Breast epithelium (tissue), 4 donors: ENCODE data around the gene HOATZ. TPM values are rescaled to one million over a fixed set of nuclear protein-coding genes. Genes with fewer than 3 reads are reported as not detected.

ENCODE experiments used
- DNase-seq, 2 donors: peaks; one replicate each; pipeline ENCODE4 v3.0.0-alpha.2; 2019; ENCODE audit warnings: low spot score in 2 of 2
- H3K27ac ChIP-seq, 2 donors: fragments of 200-600 bp; sonication (generic) in 1 of 2; one replicate each; pipeline ENCODE4 v1.5.1; 2016 to 2019; ENCODE audit warnings: mild to moderate bottlenecking in 1 of 2
- H3K27me3 ChIP-seq, 2 donors: fragments of 200-600 bp; sonication (generic) in 1 of 2; one replicate each; pipeline versions ENCODE4 v1.5.1 to v1.6.0; 2017 to 2019; ENCODE audit warnings: control low read depth in 1 of 2, mild to moderate bottlenecking in 1 of 2
- H3K36me3 ChIP-seq: fragments of 200-600 bp; one replicate; pipeline ENCODE4 v1.5.1; 2019
- H3K4me1 ChIP-seq, 2 donors: fragments of 200-600 bp; sonication (generic); one replicate each; pipeline ENCODE4 v1.5.1; 2016 to 2019; ENCODE audit warnings: control low read depth in 1 of 2
- H3K4me3 ChIP-seq, 3 donors: fragments of 200-600 bp; sonication (generic); 1 replicate in 2 of 3; 2 replicates in 1 of 3; pipeline ENCODE4 v1.5.1; 2016 to 2019; ENCODE audit warnings: mild to moderate bottlenecking in 3 of 3, moderate library complexity in 2 of 3
- H3K9me3 ChIP-seq, 2 donors: fragments of 200-600 bp; sonication (generic) in 1 of 2; one replicate each; pipeline ENCODE4 v1.5.1; 2016 to 2019; ENCODE audit warnings: control low read depth in 1 of 2
- CTCF ChIP-seq, 3 donors: fragments of 450-650 bp; IDR thresholded peaks; one replicate each; pipeline ENCODE4 v1.5.1; 2016 to 2017; ENCODE audit warnings: antibody characterized with exemption in 3 of 3, mild to moderate bottlenecking in 3 of 3, moderate library complexity in 3 of 3
- POLR2A ChIP-seq: fragments of 450-650 bp; IDR thresholded peaks from one replicate; pipeline ENCODE4 v1.6.1; 2016; ENCODE audit warnings: antibody characterized with exemption, mild to moderate bottlenecking, moderate library complexity
- POLR2AphosphoS5 ChIP-seq, 3 donors: sonication (generic); formaldehyde crosslinking; IDR thresholded peaks; one replicate each; pipeline ENCODE4 v1.6.1; 2017; ENCODE audit warnings: antibody characterized with exemption in 3 of 3
- intact Hi-C: fragments of 100-400 bp; cut with DNase I; formaldehyde crosslinking; loops from one replicate; pipeline ENCODE4 v1.15.1; 2023; ENCODE audit warnings: low total_unique reads
- total RNA-seq, 3 donors: library from RNA; depleted of rRNA; stranded (reverse); fragments of >200 nt; gene quantifications; one replicate each; pipeline ENCODE4 v1.1.0, GENCODE V29; 2016

Gene HOATZ
- total RNA-seq, 3 donors from 2014 or later: not detected

- no peaks in the 10 kb centered on the region for H3K36me3 ChIP-seq
- DNase-seq: no peak
- TF ChIP-seq POLR2AphosphoS5 (IDR thresholded peaks at IDR 0.05) (no peak), CTCF (IDR thresholded peaks at IDR 0.05) (no peak), POLR2A (no peak)
- intact Hi-C loops: no loop called here
- no peak overlapping the region for H3K27ac ChIP-seq
- H3K9me3 ChIP-seq: no peaks in the 10 kb centered on the region
- H3K4me3 ChIP-seq: no peak overlapping the region
- H3K27me3 ChIP-seq: no peaks in the 10 kb centered on the region
- H3K4me1 ChIP-seq: no peaks in the 10 kb centered on the region
Observed at GRCh38 chr11:111559800-111560464, 45.4 kb downstream of the HOATZ start.

GRCh38 chr11:111560800-111561199 is 46.2 kb downstream of the HOATZ start:
- Histone ChIP-seq H3K27me3 (no peaks in the 10 kb centered on the region), H3K9me3 (no peaks in the 10 kb centered on the region), H3K36me3 (no peaks in the 10 kb centered on the region), H3K4me1 (no peaks in the 10 kb centered on the region), H3K27ac (peak overlapping the region in 1 of 2 donors; percentile 0), H3K4me3 (no peak overlapping the region)
- TF ChIP-seq POLR2AphosphoS5 (IDR thresholded peaks at IDR 0.05) (no peak), POLR2A (no peak), CTCF (IDR thresholded peaks at IDR 0.05) (no peak)
- no peak for DNase-seq
- intact Hi-C loops: no loop called here

GRCh38 chr11:111561306-111561705 is 46.7 kb downstream of the HOATZ start:
- Histone ChIP-seq H3K36me3 (no peaks in the 10 kb centered on the region), H3K27me3 (no peaks in the 10 kb centered on the region), H3K9me3 (no peaks in the 10 kb centered on the region), H3K27ac (no peak overlapping the region), H3K4me3 (no peak overlapping the region), H3K4me1 (no peaks in the 10 kb centered on the region)
- intact Hi-C loops: no loop called here
- no peak for TF ChIP-seq POLR2A
- no peak for DNase-seq

GRCh38 chr11:111561791-111562325 is 47.3 kb downstream of the HOATZ start:
- Histone ChIP-seq H3K9me3 (no peaks in the 10 kb centered on the region), H3K4me3 (no peak overlapping the region), H3K27ac (no peak overlapping the region), H3K36me3 (no peaks in the 10 kb centered on the region), H3K27me3 (no peaks in the 10 kb centered on the region), H3K4me1 (no peaks in the 10 kb centered on the region)
- no peak for DNase-seq
- TF ChIP-seq POLR2A: no peak
- TF ChIP-seq CTCF (IDR thresholded peaks at IDR 0.05): no peak
- TF ChIP-seq POLR2AphosphoS5 (IDR thresholded peaks at IDR 0.05): no peak
- intact Hi-C loops: no loop called here

- no peak overlapping the region for H3K4me3 ChIP-seq
- H3K27ac ChIP-seq: no peak overlapping the region
- H3K9me3 ChIP-seq: no peaks in the 10 kb centered on the region
- H3K36me3 ChIP-seq: no peaks in the 10 kb centered on the region
- H3K27me3 ChIP-seq: no peaks in the 10 kb centered on the region
- intact Hi-C loops: no loop called here
- DNase-seq: no peak
- TF ChIP-seq CTCF (IDR thresholded peaks at IDR 0.05): no peak
- no peak for TF ChIP-seq POLR2AphosphoS5 (IDR thresholded peaks at IDR 0.05)
- no peak for TF ChIP-seq POLR2A
- H3K4me1 ChIP-seq: no peaks in the 10 kb centered on the region
Observed at GRCh38 chr11:111562692-111563389, 48.3 kb downstream of the HOATZ start.
